Left ventricle myocardium superior (tissue), 1 donor: ENCODE data around the gene HTR3A. TPM values are rescaled to one million over a fixed set of nuclear protein-coding genes. Genes with fewer than 3 reads are reported as not detected.

ENCODE experiments used
- ATAC-seq: fragments of 200-7000 bp; cut with Tn5 transposase; one replicate; pipeline ENCODE4 v1.9.1; 2020; ENCODE audit warnings: mild to moderate bottlenecking, moderate library complexity
- DNase-seq: peaks from one replicate; pipeline ENCODE4 v3.0.0-alpha.2; 2020
- intact Hi-C: fragments of 100-400 bp; cut with micrococcal nuclease; formaldehyde crosslinking; loops from one replicate; pipeline ENCODE4 v1.11.0; 2022
- total RNA-seq: library from RNA; stranded (reverse); fragmentation: NEBNext Ultra II Directional; extraction: Animal tissue kit (Norgen Biotek cat#: 25700); gene quantifications from one replicate; pipeline ENCODE4 v1.2.1, GENCODE V29; 2021
- donor health status: DM: no; HTN: yes; CAD: no; lungs with severe emphysema.

Gene HTR3A
- total RNA-seq, 1 donor from 2014 or later: not detected

GRCh38 chr11:113971506-113972195, 3.3 kb upstream of the HTR3A start:
- no peak for DNase-seq
- ATAC-seq: no peak
- intact Hi-C loops: no loop called here

- ATAC-seq: no peak
- DNase-seq: no peak
- intact Hi-C loops: no loop called here
These were observed 2.2 kb downstream of the HTR3A start for GRCh38 chr11:113977071-113977490.

GRCh38 chr11:113977701-113978100, 2.8 kb downstream of the HTR3A start:
- DNase-seq (no peak), ATAC-seq (no peak)
- intact Hi-C loops: no loop called here

GRCh38 chr11:113979431-113979830, 4.5 kb downstream of the HTR3A start:
- no peak for ATAC-seq
- DNase-seq: no peak
- intact Hi-C loops: no loop called here

- no peak for DNase-seq
- intact Hi-C loops: no loop called here
- ATAC-seq: no peak
These were observed 5.9 kb downstream of the HTR3A start for GRCh38 chr11:113980785-113981184.

- no peak for DNase-seq
- no peak for ATAC-seq
- intact Hi-C loops: no loop called here
These were observed 7.4 kb downstream of the HTR3A start for GRCh38 chr11:113982306-113982705.

GRCh38 chr11:113984781-113985180, 9.9 kb downstream of the HTR3A start:
- intact Hi-C loops: no loop called here
- ATAC-seq: no peak
- no peak for DNase-seq

GRCh38 chr11:113985906-113986305, 11.0 kb downstream of the HTR3A start:
- DNase-seq (no peak), ATAC-seq (no peak)
- intact Hi-C loops: no loop called here

- no peak for DNase-seq
- ATAC-seq: no peak
- intact Hi-C loops: no loop called here
These were observed 11.6 kb downstream of the HTR3A start for GRCh38 chr11:113986351-113987140.

- intact Hi-C loops: no loop called here
- DNase-seq (no peak), ATAC-seq (no peak)
These were observed 14.5 kb downstream of the HTR3A start for GRCh38 chr11:113989381-113989780.

- intact Hi-C loops: no loop called here
- DNase-seq (no peak), ATAC-seq (no peak)
These were observed 15.0 kb downstream of the HTR3A start for GRCh38 chr11:113989916-113990315.

- ATAC-seq: no peak
- DNase-seq: peak; percentile 61
- intact Hi-C loops: no loop called here
These were observed 16.3 kb downstream of the HTR3A start for GRCh38 chr11:113991170-113991569.

GRCh38 chr11:113991718-113992458, 17.0 kb downstream of the HTR3A start:
- no peak for DNase-seq
- ATAC-seq: no peak
- intact Hi-C loops: no loop called here

GRCh38 chr11:113992459-113993110, 17.7 kb downstream of the HTR3A start:
- intact Hi-C loops: no loop called here
- ATAC-seq (no peak), DNase-seq (no peak)

- intact Hi-C loops: loop anchor here (2.0 kb wide), 1 partner anchor 268 kb away; no protein-coding TSS in a partner anchor
- peak; percentile 59 for ATAC-seq
- no peak for DNase-seq
These were observed 19.4 kb downstream of the HTR3A start for GRCh38 chr11:113994077-113994954.

GRCh38 chr11:113997473-113997872, 22.6 kb downstream of the HTR3A start:
- intact Hi-C loops: no loop called here
- ATAC-seq: no peak

GRCh38 chr11:113998574-113998973, 23.7 kb downstream of the HTR3A start:
- DNase-seq (no peak), ATAC-seq (no peak)
- intact Hi-C loops: no loop called here

More at GRCh38 chr11:113997473-113997872, 22.6 kb downstream of the HTR3A start:
- DNase-seq: no peak

GRCh38 chr11:114000526-114000925, 25.6 kb downstream of the HTR3A start:
- ATAC-seq (no peak), DNase-seq (no peak)
- intact Hi-C loops: no loop called here

- DNase-seq: no peak
- intact Hi-C loops: no loop called here
- ATAC-seq: no peak
These were observed 26.5 kb downstream of the HTR3A start for GRCh38 chr11:114001416-114001815.
